Measurements from ENCODE around the gene FADS3.

- TF ChIP-seq CTCF (IDR thresholded peaks at IDR 0.05) (no peak), EP300 (IDR thresholded peaks at IDR 0.05) (no peak), POLR2AphosphoS5 (IDR thresholded peaks at IDR 0.05) (no peak)
Measured at GRCh38 chr11:61891331-61892084, at the start of gene FADS3.
